HepG2 (cell line): ENCODE results near the gene OVOL3. TPM values are rescaled to one million over a fixed set of nuclear protein-coding genes. Genes with fewer than 3 reads are reported as not detected.

ENCODE experiments used
- AKAP8 ChIP-seq: sonication (generic); formaldehyde crosslinking; IDR thresholded peaks from 2 replicates; pipeline ENCODE4 v1.5.1; 2020; ENCODE audit warnings: mild to moderate bottlenecking, missing genetic modification reagents
- ARNT ChIP-seq: fragments of 450-650 bp; IDR thresholded peaks from 2 replicates; pipeline ENCODE4 v1.6.1; 2017
- ATF4 ChIP-seq, 2 experiments: fragments of 450-650 bp in 1 of 2; sonication (generic) in 1 of 2; formaldehyde crosslinking; IDR thresholded peaks; 2 replicates each; pipeline versions ENCODE4 v1.5.0 to v1.8.0; 2020 to 2022; ENCODE audit warnings: mild to moderate bottlenecking in 1 of 2, missing genetic modification reagents in 1 of 2
- FOXA1 ChIP-seq, 2 experiments: fragments of 450-650 bp in 1 of 2; sonication (generic) in 1 of 2; formaldehyde crosslinking in 1 of 2; IDR thresholded peaks; 2 replicates each; pipeline versions ENCODE4 v1.4.0 to v1.6.1; 2016 to 2020; ENCODE audit warnings: missing genetic modification reagents in 1 of 2
- HES4 ChIP-seq: sonication (generic); formaldehyde crosslinking; IDR thresholded peaks from 2 replicates; pipeline ENCODE4 v1.9.0; 2021; ENCODE audit warnings: mild to moderate bottlenecking, missing genetic modification reagents, borderline replicate concordance
- ISX ChIP-seq: sonication (generic); formaldehyde crosslinking; conservative IDR thresholded peaks from 2 replicates; pipeline ENCODE4 v1.5.0; 2020; ENCODE audit warnings: missing genetic modification reagents
- PRDM10 ChIP-seq: sonication (generic); formaldehyde crosslinking; IDR thresholded peaks from 2 replicates; pipeline ENCODE4 v1.4.0; 2020; ENCODE audit warnings: low read depth, missing genetic modification reagents
- RFX3 ChIP-seq: IDR thresholded peaks from 2 replicates; pipeline ENCODE4 v1.6.1; 2016; ENCODE audit warnings: missing biosample characterization, missing genetic modification reagents
- SATB2 ChIP-seq: sonication (generic); formaldehyde crosslinking; IDR thresholded peaks from 2 replicates; pipeline ENCODE4 v1.5.0; 2020; ENCODE audit warnings: missing genetic modification reagents
- SNAPC2 ChIP-seq: sonication (generic); formaldehyde crosslinking; IDR thresholded peaks from 2 replicates; pipeline ENCODE4 v1.8.1; 2022; ENCODE audit warnings: mild to moderate bottlenecking, missing genetic modification reagents
- SNAPC5 ChIP-seq: sonication (generic); formaldehyde crosslinking; IDR thresholded peaks from 2 replicates; pipeline ENCODE4 v1.8.1; 2023; ENCODE audit warnings: mild to moderate bottlenecking, missing genetic modification reagents, borderline replicate concordance
- THYN1 ChIP-seq: sonication (generic); formaldehyde crosslinking; IDR thresholded peaks from 2 replicates; pipeline ENCODE4 v1.8.1; 2023; ENCODE audit warnings: low read depth, mild to moderate bottlenecking, moderate library complexity, missing genetic modification reagents, borderline replicate concordance
- ZNF253 ChIP-seq: sonication (generic); formaldehyde crosslinking; IDR thresholded peaks from 2 replicates; pipeline ENCODE4 v1.8.0; 2022; ENCODE audit warnings: mild to moderate bottlenecking, missing genetic modification reagents, borderline replicate concordance
- ZNF3 ChIP-seq: IDR thresholded peaks from 2 replicates; pipeline ENCODE4 v1.7.0; 2017; ENCODE audit warnings: inconsistent platforms
- ZSCAN31 ChIP-seq: sonication (generic); formaldehyde crosslinking; IDR thresholded peaks from 2 replicates; pipeline ENCODE4 v1.5.0; 2020; ENCODE audit warnings: low read depth, mild to moderate bottlenecking, missing genetic modification reagents
- polyA plus RNA-seq, 8 experiments: library from polyadenylated mRNA; depleted of rRNA in 3 of 8; stranded (reverse) in 7 of 8; unstranded in 1 of 8; fragments of >200 nt; fragmentation: Illumina TruSeq in 4 of 8; extraction: Trizol in 4 of 8; gene quantifications; 2 replicates each; pipeline versions ENCODE4 v1.2.1 to v1.2.3, GENCODE V29; 2011 to 2016; ENCODE audit warnings: low read depth in 4 of 8, missing spikeins in 1 of 8, mixed read lengths in 1 of 8; ENCODE audit not compliant: insufficient read depth in 1 of 8
- total RNA-seq, 5 experiments: library from RNA; depleted of rRNA; stranded (reverse); fragments of >200 nt; fragmentation: Illumina TruSeq; extraction: Trizol; gene quantifications; 2 replicates each; pipeline ENCODE4 v1.2.3, GENCODE V29; 2016; ENCODE audit warnings: low read depth in 1 of 5
- TF ChIP-seq, protein P1 (sequence below): sonication (generic); formaldehyde crosslinking; IDR thresholded peaks from 2 replicates; pipeline ENCODE4 v1.4.0; 2020; ENCODE audit warnings: missing genetic modification reagents
- TF ChIP-seq, protein P2 (sequence below): sonication (generic); formaldehyde crosslinking; IDR thresholded peaks from 2 replicates; pipeline ENCODE4; 2020; ENCODE audit warnings: missing genetic modification reagents, mild to moderate bottlenecking, borderline replicate concordance
- TF ChIP-seq, protein P3 (sequence below): sonication (generic); formaldehyde crosslinking; IDR thresholded peaks from 2 replicates; pipeline ENCODE4 v1.4.0; 2020; ENCODE audit warnings: low read depth, mild to moderate bottlenecking, missing genetic modification reagents

OVOL3 gene
- total and polyA plus RNA-seq, 2 of the 13 experiments (the other 11 are each of a cell fraction or from before 2014, with no cell fraction given), result not detected

DNA sequence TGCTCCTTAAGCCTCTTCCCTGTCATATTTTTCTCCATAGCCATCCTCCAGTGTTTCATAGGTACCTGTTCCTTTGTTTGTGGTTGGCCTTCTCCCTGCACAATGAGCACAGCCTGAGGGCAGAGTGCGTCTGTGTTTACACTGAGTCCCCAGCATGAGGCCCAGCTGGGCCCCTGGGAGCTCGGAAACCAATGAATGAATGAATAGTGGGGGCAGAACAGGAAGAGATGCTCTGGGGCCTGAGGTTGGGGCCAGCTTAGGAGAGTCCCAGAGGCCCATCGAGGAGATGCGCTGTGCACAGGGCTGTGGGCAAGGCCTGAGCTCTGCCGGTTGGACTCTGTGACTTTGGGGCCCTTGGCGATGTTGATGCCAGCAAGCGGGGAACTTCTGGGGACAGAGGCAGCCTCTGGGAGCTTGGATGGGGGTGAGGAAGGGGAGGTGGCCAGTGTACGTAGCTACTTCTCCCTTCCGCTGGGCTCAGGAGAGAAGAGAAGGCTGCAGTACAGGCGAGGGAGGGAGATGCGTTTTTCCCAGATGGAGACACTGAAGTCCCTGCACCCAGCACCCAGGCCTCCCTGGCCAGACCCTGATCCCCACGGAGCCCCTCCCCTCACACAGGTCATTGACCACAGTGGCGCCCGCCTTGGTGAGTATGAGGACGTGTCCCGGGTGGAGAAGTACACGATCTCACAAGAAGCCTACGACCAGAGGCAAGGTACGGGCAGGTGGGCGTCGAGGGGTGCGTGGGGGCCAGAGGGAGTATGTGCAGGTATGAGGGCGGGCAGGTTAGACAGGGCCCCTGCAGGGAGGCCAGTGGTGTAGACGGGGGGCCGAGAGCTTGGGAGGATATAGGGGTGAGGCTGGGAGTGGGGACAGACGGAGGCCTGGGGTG, 9.4 kb downstream of the OVOL3 start (continued):
- TF ChIP-seq PRDM10, result peak; percentile 58; the same call in 1 of the 2 replicates
- TF ChIP-seq, protein P1, sequence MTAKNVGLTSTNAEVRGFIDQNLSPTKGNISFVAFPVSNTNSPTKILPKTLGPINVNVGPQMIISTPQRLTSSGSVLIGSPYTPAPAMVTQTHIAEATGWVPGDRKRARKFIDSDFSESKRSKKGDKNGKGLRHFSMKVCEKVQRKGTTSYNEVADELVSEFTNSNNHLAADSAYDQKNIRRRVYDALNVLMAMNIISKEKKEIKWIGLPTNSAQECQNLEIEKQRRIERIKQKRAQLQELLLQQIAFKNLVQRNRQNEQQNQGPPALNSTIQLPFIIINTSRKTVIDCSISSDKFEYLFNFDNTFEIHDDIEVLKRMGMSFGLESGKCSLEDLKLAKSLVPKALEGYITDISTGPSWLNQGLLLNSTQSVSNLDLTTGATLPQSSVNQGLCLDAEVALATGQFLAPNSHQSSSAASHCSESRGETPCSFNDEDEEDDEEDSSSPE (CRISPR knock-in tag), result peak; percentile 47; the same call in 1 of the 2 replicates
- TF ChIP-seq ZNF3, result no peak
- no peak for TF ChIP-seq SATB2 (CRISPR knock-in tag)
- peak in 1 of 2 experiments; percentile 67; a peak in 2 of 4 replicates for TF ChIP-seq ATF4 (CRISPR knock-in tag; IDR thresholded peaks at IDR 0.05)
- no peak for TF ChIP-seq ARNT
- TF ChIP-seq THYN1 (CRISPR knock-in tag), result no peak
- peak; percentile 75; the same call in 1 of the 2 replicates for TF ChIP-seq SNAPC2 (CRISPR knock-in tag)
- TF ChIP-seq, protein P2, sequence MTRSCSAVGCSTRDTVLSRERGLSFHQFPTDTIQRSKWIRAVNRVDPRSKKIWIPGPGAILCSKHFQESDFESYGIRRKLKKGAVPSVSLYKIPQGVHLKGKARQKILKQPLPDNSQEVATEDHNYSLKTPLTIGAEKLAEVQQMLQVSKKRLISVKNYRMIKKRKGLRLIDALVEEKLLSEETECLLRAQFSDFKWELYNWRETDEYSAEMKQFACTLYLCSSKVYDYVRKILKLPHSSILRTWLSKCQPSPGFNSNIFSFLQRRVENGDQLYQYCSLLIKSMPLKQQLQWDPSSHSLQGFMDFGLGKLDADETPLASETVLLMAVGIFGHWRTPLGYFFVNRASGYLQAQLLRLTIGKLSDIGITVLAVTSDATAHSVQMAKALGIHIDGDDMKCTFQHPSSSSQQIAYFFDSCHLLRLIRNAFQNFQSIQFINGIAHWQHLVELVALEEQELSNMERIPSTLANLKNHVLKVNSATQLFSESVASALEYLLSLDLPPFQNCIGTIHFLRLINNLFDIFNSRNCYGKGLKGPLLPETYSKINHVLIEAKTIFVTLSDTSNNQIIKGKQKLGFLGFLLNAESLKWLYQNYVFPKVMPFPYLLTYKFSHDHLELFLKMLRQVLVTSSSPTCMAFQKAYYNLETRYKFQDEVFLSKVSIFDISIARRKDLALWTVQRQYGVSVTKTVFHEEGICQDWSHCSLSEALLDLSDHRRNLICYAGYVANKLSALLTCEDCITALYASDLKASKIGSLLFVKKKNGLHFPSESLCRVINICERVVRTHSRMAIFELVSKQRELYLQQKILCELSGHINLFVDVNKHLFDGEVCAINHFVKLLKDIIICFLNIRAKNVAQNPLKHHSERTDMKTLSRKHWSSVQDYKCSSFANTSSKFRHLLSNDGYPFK (CRISPR knock-in tag), result no peak
- TF ChIP-seq ISX (CRISPR knock-in tag), result no peak
- TF ChIP-seq RFX3, result no peak
- TF ChIP-seq AKAP8 (CRISPR knock-in tag), result no peak
- TF ChIP-seq, protein P3, sequence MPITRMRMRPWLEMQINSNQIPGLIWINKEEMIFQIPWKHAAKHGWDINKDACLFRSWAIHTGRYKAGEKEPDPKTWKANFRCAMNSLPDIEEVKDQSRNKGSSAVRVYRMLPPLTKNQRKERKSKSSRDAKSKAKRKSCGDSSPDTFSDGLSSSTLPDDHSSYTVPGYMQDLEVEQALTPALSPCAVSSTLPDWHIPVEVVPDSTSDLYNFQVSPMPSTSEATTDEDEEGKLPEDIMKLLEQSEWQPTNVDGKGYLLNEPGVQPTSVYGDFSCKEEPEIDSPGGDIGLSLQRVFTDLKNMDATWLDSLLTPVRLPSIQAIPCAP (CRISPR knock-in tag), result no peak
- TF ChIP-seq SNAPC5, result no peak; the same call in 1 of the 2 replicates
- TF ChIP-seq FOXA1 (IDR thresholded peaks at IDR 0.05), result peak; percentile 34; the same call in 1 of the 2 replicates
- TF ChIP-seq FOXA1 (CRISPR knock-in tag; IDR thresholded peaks at IDR 0.05), result peak; percentile 98
- no peak for TF ChIP-seq ZNF253
- no peak for TF ChIP-seq ZSCAN31 (CRISPR knock-in tag)
- no peak for TF ChIP-seq HES4
